ENCODE results near the gene TRAM2.

TRAM2 gene

GRCh38 chr6:52591832-52592231 is 15.0 kb upstream of the TRAM2 start:
- Histone ChIP-seq H4K20me1 (ENCODE audit: insufficient read depth, low read length) (no peaks in the 10 kb centered on the region), H3K79me2 (ENCODE audit: low read length) (no peaks in the 10 kb centered on the region), H2AFZ (ENCODE audit: low read depth, low read length) (no peak overlapping the region), H3K27ac (ENCODE audit: low read length) (no peak overlapping the region), H3K9ac (ENCODE audit: low read length) (no peak overlapping the region), H3K27me3 (ENCODE audit: low read depth, low read length) (no peaks in the 10 kb centered on the region), H3K4me2 (ENCODE audit: low read length) (no peak overlapping the region), H3K4me1 (ENCODE audit: low read length) (peaks cover 23% of the 10 kb centered on the region), H3K36me3 (replicated peaks; ENCODE audit: low read depth, low read length) (no peaks in the 10 kb centered on the region), H3K4me3 (ENCODE audit: low read length) (no peak overlapping the region), H3K9me3 (ENCODE audit: insufficient read depth, low read length) (no peaks in the 10 kb centered on the region)
- TF ChIP-seq EZH2phosphoT487 (IDR thresholded peaks at IDR 0.05; ENCODE audit: low read depth): no peak
- TF ChIP-seq, protein P1, sequence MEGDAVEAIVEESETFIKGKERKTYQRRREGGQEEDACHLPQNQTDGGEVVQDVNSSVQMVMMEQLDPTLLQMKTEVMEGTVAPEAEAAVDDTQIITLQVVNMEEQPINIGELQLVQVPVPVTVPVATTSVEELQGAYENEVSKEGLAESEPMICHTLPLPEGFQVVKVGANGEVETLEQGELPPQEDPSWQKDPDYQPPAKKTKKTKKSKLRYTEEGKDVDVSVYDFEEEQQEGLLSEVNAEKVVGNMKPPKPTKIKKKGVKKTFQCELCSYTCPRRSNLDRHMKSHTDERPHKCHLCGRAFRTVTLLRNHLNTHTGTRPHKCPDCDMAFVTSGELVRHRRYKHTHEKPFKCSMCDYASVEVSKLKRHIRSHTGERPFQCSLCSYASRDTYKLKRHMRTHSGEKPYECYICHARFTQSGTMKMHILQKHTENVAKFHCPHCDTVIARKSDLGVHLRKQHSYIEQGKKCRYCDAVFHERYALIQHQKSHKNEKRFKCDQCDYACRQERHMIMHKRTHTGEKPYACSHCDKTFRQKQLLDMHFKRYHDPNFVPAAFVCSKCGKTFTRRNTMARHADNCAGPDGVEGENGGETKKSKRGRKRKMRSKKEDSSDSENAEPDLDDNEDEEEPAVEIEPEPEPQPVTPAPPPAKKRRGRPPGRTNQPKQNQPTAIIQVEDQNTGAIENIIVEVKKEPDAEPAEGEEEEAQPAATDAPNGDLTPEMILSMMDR (IDR thresholded peaks at IDR 0.05; ENCODE audit: low read depth, low read length): no peak

DNA sequence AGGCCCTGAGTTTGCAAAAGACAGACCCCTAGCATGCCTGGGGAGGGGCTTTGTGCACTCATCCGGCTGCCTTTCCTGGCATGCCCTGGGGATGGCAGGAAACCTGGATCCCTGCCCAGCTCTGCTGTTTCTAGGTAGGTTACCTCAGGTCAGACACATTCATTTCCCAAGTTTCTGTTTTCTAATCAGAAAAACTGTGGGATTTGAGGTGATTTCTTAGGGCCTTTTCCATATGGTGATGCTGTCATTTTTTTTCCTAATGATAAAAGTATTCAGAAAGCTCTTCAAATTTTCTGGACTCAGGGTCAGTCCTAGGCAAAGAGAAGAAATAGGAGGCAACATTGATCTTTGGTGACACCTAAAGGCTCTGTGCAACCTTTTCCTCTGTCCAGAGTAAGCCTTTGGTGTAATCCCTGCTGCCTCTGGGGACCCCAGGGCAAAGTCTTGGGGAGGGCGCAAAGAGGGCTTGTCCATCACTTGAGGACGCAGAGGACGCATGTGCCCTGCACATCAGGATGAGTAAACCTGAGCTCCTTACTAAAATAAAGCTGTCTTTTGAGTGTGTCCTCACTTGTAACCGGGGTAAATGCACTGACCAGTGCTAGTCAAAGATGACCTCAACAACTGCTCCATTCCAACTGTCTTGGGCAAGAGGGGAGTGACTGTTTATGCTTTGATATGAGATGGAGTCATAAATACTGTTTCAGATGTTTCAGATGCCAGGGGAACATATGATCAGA is 13.5 kb upstream of the TRAM2 start:
- Histone ChIP-seq H3K36me3 (replicated peaks; ENCODE audit: low read depth, low read length) (no peaks in the 10 kb centered on the region), H3K4me2 (ENCODE audit: low read length) (no peak overlapping the region), H3K9me3 (ENCODE audit: insufficient read depth, low read length) (no peaks in the 10 kb centered on the region), H3K79me2 (ENCODE audit: low read length) (no peaks in the 10 kb centered on the region), H3K27ac (ENCODE audit: low read length) (no peak overlapping the region), H2AFZ (ENCODE audit: low read depth, low read length) (no peak overlapping the region), H3K4me1 (ENCODE audit: low read length) (peaks cover 14% of the 10 kb centered on the region), H3K4me3 (ENCODE audit: low read length) (no peak overlapping the region), H4K20me1 (ENCODE audit: insufficient read depth, low read length) (no peaks in the 10 kb centered on the region), H3K27me3 (ENCODE audit: low read depth, low read length) (no peaks in the 10 kb centered on the region), H3K9ac (ENCODE audit: low read length) (no peak overlapping the region)
- TF ChIP-seq EZH2phosphoT487 (IDR thresholded peaks at IDR 0.05; ENCODE audit: low read depth): no peak
- TF ChIP-seq, protein P1 (IDR thresholded peaks at IDR 0.05; ENCODE audit: low read depth, low read length): peak; percentile 40

GRCh38 chr6:52588710-52589091 is 11.8 kb upstream of the TRAM2 start:
- peaks cover 7% of the 10 kb centered on the region for H3K4me1 ChIP-seq (ENCODE audit: low read length)
- H3K9me3 ChIP-seq (ENCODE audit: insufficient read depth, low read length): no peaks in the 10 kb centered on the region
- H3K27me3 ChIP-seq (ENCODE audit: low read depth, low read length): no peaks in the 10 kb centered on the region
- no peaks in the 10 kb centered on the region for H4K20me1 ChIP-seq (ENCODE audit: insufficient read depth, low read length)
- TF ChIP-seq EZH2phosphoT487 (IDR thresholded peaks at IDR 0.05; ENCODE audit: low read depth): no peak
- TF ChIP-seq, protein P1 (IDR thresholded peaks at IDR 0.05; ENCODE audit: low read depth, low read length): no peak
- H3K4me3 ChIP-seq (ENCODE audit: low read length): no peak overlapping the region
- no peak overlapping the region for H3K9ac ChIP-seq (ENCODE audit: low read length)
- H3K79me2 ChIP-seq (ENCODE audit: low read length): no peaks in the 10 kb centered on the region
- H3K27ac ChIP-seq (ENCODE audit: low read length): no peak overlapping the region
- H3K4me2 ChIP-seq (ENCODE audit: low read length): no peak overlapping the region
- H2AFZ ChIP-seq (ENCODE audit: low read depth, low read length): no peak overlapping the region
- no peaks in the 10 kb centered on the region for H3K36me3 ChIP-seq (replicated peaks; ENCODE audit: low read depth, low read length)

DNA sequence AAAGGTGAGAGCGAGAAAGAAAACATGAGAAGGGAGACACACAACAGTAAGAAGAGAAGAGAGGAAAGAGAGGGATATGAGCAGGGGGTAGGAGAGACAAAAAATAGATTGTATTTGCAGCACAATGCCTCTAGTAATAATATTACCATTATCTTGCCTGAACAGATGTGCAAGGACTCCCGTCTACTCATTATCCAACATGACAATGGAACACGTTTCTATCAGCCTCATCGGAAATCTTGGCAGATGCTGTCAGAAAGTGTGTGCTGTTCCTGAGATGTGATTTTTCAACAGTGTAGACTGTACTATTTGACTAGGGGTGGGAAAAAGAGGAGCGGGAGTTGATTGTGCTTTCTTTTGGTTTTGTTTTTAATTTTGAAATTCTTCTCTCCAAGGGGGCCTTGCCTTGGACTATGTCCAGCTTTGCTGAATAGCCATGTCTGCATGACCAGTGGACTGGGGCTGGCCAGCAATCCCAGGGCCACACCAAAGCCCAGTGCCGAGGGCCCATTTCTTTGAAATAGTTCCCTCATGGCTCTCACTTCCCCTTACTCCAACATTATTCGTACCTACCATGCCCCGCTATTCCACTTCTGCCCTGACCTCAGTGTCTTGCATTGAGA is 11.3 kb upstream of the TRAM2 start:
- Histone ChIP-seq H3K4me2 (ENCODE audit: low read length) (no peak overlapping the region), H2AFZ (ENCODE audit: low read depth, low read length) (no peak overlapping the region), H3K36me3 (replicated peaks; ENCODE audit: low read depth, low read length) (no peaks in the 10 kb centered on the region), H3K4me3 (ENCODE audit: low read length) (no peak overlapping the region), H3K27ac (ENCODE audit: low read length) (no peak overlapping the region), H3K4me1 (ENCODE audit: low read length) (peaks cover 7% of the 10 kb centered on the region), H3K79me2 (ENCODE audit: low read length) (no peaks in the 10 kb centered on the region), H3K27me3 (ENCODE audit: low read depth, low read length) (no peaks in the 10 kb centered on the region), H3K9me3 (ENCODE audit: insufficient read depth, low read length) (no peaks in the 10 kb centered on the region), H3K9ac (ENCODE audit: low read length) (no peak overlapping the region), H4K20me1 (ENCODE audit: insufficient read depth, low read length) (no peaks in the 10 kb centered on the region)
- TF ChIP-seq EZH2phosphoT487 (IDR thresholded peaks at IDR 0.05; ENCODE audit: low read depth): no peak
- TF ChIP-seq, protein P1 (IDR thresholded peaks at IDR 0.05; ENCODE audit: low read depth, low read length): no peak

Measured in OCI-LY3 (cell line).